HG02870 (cell line): ENCODE measurements around the gene ATOH7.
"Not testable (repeated sequence)": the region's sequence is repeated elsewhere in the genome, so short reads cannot be mapped to it uniquely, and the experiment has no call there.

Experiments used
- ATAC-seq: cut with Tn5 transposase; IDR thresholded peaks from one replicate; pipeline ENCODE4 v1.9.1; 2021; ENCODE audit warnings: mild to moderate bottlenecking, moderate library complexity; ENCODE audit not compliant: unreplicated experiment

ATOH7 gene

DNA sequence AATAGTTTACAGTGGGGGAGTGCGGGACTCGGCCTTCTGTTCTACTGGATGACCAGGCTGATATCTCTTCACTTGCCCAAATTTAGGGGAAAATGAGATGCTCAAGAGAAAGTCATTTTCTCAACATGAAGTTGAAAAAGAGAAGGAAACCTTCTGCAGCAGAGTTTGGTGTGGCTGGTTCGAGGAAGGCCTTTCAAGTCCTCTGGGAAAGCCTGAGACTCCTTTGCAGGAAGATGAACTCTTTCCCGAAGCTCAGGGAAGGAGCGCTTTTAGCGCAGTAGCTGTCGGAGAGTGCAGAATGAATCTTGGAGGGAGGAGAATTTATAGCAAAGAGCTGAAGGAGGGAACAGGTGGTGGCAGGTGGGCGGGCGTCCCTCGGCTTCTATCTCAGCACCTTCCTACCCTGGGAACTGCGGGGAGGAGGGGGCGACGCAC, at the start of gene ATOH7:
Gene ATOH7, minus strand, starts transcription at position 297 of the 435 bp plus-strand sequence. CDS start 436 bp downstream, outside the sequence.
- ATAC-seq = no peak

DNA sequence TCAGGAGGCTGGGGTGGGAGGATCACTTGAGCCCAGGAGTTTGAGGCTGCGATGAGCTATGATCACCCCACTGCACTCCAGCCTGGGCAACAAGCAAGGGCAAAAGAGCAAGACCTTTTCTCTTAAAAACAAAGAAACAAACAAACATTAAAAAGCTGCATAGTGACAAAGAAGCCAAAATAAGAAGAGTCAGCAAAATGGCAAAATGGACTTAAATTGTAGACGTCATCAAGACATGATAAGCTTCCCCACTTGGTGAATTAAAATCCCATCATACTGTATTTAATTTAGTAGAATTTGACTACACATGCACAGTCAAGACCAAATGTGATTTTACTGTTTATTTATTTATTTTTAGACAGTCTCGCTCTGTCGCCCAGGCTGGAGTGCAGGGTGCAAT, 48.8 kb upstream of the ATOH7 start:
- no peak for ATAC-seq

DNA sequence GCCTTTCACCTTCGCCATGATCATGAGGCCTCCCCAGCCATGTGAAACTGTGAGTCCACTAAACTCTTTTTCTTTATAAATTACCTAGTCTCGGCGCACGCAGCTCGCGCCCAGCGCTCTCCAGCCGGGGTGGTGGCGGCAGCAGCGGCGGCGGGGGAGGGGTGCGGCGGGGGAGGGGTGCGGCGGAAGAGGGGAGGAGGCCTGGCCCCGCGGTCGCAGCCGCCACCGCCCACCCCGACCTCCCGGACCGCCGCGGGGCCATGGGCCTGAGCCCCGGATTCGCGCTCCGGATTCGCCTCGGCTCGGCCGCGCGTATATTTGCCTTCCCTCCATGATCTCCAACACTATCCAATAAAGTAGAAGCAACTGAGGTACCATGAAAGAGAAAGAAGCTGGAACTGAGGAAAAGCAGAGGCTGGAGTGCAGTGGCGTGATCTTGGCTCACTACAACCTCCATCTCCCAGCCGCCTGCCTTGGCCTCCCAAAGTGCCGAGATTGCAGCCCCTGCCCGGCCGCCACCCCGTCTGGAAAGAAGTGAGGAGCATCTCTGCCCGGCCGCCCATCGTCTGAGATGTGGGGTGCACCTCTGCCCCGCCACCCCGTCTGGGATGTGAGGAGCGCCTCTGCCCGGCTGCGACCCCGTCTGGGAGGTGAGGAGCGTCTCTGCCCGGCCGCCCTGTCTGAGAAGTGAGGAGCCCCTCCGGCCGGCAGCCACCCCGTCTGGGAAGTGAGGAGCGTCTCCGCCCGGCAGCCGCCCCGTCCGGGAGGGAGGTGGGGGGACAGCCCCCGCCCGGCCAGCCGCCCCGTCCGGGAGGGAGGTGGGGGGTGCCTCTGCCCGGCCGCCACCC, 47.2 kb upstream of the ATOH7 start:
- not testable (repeated sequence) for ATAC-seq

DNA sequence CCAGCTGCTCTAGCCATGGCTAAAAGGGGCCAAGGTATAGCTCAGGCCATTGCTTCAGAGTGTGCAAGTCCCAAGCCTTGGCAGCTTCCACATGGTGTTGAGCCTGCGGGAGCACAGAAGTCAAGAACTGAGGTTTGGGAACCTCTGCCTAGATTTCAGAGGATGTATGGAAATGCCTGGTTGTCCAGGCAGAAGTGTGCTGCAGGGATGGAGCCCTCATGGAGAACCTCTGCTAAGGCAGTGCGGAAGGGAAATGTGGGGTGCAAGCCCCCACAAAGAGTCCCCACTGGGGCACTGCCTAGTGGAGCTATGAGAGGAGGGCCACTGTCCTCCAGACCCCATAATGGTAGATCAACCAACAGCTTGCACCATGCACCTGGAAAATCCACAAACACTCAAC, 45.9 kb upstream of the ATOH7 start:
- not testable (repeated sequence) for ATAC-seq

DNA sequence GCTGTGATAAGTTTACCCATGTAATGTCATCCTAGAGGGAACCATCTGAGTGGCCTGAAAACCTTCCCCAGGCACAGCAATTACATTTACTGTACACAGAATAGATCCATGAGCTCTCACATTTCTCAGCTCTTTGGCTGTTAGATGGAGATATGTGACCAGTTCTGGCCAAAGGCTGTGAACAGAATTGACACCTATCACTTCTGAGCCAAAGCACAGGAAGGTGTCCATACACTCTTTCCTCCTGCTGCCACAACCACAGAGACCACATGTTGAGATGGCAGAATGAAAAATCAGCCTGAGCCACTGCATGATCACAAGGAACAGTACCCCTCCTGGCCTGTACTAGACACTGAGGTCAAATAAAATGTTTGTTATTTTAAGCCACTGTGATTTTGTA, 44.3 kb upstream of the ATOH7 start:
- ATAC-seq = no peak

DNA sequence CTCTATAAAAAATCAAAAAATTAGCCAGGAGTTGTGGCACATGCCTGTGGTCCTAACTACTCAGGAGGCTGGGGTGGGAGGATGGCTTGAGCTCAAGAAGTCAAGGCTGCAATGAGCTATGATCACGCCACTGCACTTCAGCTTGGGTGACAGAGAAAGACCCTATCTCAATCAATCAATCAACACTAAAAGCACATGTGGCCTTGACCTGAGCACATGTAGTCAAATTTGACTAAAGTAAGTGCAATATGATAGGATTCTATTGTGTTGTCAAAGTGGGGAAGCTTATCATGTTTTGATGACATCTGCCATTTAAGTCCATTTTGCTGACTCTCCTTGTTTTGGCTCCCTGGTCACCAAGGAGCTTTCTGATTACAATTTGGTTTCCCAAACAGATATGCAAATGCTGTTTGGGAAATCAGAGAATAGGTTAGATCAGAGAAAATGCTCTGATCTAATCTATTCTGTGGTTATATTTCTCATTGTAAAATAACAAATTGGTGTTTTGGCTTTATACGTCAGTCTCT, 43.8 kb upstream of the ATOH7 start:
- no peak for ATAC-seq

DNA sequence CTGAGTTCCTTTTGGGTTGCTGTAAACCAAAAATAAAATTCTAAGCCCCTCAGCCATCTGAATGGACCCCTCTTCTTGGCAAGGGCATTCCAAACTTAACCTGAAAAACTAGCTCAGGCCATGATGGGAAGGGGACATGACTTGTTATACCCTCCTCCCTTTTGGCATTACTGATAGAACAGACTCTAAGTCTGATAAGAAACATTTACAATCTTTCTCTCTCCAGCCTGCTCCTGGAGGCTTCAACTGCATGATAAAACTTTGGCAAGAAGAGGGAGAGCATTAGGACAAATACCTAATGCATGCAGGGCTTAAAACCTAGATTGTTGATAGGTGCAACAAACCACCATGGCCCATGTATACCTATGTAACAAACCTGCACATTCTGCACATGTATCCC, 40.9 kb upstream of the ATOH7 start:
- no peak for ATAC-seq

DNA sequence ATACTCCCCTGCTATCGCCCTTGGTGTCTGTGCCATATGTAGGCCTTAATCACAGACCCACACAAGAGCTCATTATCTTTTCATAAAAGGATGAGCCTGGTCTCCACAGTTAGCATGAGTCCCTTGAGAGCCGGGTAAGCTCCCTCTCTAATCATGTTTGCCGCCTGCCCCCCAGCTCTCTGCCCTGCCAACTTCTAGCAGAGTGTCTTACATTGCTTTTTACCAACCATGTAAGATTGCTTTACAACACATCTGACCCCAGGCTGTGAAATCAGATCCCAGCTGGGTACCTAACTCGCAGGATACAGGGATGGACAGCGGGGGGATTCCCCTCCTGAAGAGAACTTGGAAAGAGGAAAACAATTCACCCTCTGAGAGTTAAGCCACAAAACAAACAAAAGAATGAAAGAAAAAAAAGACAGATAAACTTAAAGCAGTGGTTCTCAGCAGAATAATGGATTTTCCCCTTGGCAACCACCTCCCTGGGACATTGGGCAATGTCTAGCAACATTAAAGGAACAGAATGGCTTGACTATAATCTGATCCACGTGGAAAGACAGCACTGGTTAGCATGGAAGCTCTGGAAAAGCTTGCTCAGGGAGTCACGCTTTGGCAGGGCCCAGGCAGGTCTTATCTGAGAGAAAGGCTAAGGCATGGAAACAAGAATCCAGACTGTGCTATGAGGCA, 39.4 kb upstream of the ATOH7 start:
- ATAC-seq = no peak

DNA sequence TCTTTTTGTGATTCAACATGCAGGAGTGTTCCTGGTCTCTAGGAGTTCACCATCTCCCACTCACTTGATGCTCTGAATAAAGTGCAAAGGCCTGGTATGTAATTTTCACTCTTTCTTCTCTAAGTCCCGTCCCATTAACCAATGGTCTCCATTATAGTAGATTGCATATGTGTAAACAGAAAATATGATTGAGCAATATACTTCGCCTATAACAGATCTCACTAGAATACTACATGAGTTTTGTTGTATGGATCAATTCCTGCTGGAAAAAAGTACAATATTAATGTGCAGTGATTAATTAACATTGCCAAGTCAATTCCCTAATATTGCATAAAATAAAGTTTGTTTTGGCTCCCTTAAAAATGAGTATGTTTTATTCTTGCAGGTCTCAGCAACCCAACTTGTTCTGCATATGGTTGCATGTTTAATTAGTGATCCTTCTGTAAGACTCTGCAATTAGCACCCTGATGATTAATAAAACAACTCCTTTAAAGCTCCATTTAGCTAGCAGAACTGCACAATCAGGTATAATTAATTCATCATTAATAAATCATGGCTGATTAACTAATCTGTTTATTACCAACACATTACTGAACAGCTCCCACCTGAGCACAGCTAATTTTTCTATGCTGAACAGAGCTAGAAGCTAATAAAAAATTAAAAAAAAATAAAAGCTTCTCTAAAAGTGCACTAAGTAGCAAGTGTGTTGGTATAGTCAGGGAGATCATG, 37.8 kb upstream of the ATOH7 start:
- no peak for ATAC-seq

DNA sequence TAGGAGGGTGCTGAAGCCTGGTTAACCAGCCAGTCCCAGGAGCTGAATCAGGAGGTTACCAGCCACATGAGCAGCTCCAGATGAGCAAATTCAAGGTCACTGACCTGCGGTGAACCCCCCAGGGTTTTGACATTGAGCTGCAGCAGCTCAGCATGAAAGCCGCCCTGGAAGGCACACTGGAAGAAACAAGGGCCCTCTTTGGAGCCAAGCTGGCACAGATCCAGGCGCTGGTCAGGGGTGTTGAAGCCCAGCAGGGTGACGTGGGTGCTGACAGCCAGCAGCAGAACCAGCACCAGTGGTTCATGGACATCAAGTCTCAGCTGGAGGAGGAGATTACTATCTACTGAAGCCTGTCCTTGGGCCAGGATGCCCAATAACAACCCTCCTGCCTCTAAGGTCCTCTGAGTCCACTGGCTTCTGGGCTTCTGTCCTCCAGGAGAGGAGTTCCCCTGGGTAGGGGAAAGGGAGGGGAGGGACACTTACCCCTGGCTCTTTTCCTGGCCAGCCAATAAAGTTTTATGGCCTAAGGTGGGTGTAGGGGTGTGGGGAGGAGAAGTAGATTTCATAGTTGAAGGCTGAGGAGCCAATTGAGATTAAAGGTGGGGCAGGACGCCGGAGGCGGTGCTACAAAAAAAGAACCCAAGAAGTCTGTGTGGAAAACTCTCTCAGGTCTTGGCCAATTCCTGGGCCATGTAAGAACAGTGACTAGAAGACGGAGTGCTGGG, 29.4 kb upstream of the ATOH7 start:
- no peak for ATAC-seq

DNA sequence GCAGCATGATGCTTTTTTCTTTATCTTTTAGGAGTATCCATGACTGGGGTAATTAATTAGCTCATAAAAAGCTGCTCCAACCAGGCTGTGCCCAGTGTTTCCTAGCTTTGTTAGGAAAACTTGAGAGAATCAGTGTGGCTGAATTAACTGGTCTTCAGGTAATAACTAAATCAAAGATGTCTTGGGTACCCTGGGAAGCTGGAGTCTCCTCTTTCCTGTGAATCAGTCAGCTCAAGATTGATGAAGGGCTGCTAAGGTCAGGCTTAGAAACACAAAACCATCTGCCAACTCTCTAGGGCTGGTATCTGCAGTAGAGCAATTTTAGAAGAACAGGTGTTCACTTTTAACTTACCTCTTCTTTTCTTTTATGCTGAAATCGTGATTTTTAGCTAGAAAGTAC, 21.4 kb upstream of the ATOH7 start:
- no peak for ATAC-seq

DNA sequence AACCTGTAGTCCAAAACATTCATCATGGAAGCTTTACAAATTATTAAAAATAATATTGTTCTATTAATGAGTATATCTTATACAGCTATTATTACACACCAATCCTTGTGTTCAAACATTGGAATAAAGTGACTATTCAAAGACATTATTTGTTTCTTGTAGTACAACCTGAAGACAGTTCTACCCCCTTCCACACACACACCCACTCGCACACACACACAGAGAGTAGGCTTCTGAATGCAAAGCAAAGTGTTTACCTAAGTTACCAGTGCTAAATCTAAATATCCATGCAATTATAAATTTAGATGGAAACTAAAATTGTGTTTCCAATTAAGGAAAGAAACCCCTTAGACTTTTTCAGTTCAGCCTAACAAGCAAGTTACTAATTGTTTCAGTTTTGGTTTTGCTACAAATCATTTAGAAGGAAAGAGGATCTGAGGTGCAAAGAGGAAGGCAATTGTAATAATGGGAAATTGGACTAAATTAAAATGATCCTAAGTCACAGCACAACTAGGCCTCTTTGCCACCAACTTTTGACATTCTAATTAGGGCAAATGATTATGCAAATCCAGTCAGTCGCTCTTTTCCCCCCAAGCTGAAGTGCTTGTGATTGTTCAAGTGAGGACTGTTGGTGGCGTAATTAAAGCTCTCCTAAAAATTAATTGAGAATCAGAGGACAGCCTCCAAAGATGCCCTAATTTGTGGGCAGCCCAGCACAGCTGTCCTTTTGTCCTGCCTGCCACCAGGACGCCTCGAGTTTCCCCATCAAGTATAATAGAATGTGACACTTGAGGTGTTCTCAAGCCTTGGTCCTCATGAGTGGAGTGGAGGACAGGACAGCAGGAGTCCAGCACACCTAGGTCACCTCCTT, 19.9 kb upstream of the ATOH7 start:
- ATAC-seq = no peak

DNA sequence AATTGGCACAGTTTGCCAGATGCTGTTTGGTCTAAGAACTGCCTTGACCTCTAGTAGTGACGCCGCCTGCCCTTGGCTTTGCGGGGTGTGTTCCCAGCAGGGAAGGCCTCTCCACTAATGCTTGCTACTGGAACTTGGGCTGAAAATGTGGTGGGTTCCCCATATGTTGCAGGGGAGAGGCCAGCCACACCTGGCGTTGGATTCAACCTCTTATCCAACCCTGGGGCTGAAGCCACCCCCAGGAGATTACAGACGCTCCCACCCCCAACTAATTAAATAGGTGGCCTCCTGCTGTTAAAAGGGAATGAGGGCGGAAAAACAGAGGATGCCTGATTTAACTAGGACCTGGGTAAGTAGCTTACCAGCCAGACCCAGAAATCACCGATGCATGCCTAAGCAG, 19.2 kb upstream of the ATOH7 start:
- no peak for ATAC-seq

DNA sequence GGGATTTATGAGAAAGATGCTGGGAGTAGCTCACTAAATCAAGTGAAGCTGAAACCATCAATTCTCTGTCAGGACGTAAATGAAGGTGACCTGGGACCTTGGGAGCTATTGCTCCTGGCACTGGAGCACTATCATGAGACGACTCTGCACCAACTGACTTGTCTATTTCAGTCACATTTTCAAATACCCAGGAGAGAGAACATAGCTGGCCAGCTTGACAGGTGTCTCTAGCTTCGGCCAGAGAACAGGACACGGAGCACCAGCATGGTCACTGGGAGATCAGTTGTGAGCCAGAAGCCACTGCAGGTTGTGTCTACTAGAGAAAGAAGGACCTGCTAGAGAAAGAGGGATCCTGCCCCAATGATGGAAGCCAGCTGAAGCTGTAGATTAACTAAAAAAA, 17.4 kb upstream of the ATOH7 start:
- no peak for ATAC-seq

DNA sequence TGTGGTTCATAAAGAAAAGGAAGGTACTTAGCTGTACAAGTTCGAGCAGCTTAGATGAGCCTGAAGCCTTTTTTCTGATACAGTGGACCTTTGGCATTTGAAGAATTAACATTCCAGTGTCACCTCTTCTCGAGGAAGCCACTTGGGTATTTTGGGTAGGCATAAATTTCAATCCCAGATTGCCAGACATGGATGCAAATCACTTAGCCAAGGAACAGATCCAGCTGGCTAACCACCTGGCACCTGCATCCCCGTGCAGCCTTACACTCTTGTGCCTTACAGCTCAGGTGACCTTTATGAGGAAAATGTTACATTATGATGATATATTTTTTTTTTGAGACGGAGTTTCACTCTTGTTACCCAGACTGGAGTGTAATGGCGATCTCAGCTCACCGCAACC, 16.0 kb upstream of the ATOH7 start:
- ATAC-seq = no peak

DNA sequence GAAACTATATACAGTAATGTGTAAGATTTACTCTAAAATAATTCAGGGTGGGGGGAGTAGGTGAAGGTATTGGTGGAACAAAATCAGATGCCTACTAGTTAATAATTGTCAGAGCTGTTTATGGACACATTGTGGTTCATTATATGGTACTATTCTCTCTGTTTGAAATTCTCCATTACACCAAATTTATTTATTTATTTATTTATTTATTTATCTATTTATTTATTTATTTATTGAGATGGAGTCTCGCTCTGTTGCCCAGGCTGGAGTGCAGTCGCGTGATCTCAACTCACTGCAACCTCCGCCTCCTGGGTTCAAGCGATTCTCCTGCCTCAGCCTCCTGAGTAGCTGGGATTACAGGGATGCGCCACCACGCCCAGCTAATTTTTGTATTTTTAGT, 14.5 kb upstream of the ATOH7 start:
- not testable (repeated sequence) for ATAC-seq

DNA sequence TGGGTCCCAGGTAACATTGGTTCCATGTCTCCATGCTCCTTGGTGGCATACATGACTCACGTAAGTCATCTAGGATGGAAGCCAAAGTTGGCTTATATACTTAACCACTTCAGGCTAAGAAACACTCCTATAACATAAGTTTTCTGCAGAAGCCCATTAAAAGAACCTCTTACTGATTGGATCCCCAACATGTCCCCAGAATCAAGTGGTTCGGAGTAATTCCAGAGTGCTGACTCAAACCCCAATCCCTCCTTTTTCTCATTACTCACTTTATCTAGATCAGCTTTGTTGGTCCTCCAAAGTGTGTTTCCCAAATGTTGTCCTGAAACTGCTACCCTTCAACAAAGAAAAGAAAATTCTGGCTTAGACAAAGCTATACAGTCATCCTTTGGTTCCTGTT, 10.1 kb upstream of the ATOH7 start:
- ATAC-seq = no peak

DNA sequence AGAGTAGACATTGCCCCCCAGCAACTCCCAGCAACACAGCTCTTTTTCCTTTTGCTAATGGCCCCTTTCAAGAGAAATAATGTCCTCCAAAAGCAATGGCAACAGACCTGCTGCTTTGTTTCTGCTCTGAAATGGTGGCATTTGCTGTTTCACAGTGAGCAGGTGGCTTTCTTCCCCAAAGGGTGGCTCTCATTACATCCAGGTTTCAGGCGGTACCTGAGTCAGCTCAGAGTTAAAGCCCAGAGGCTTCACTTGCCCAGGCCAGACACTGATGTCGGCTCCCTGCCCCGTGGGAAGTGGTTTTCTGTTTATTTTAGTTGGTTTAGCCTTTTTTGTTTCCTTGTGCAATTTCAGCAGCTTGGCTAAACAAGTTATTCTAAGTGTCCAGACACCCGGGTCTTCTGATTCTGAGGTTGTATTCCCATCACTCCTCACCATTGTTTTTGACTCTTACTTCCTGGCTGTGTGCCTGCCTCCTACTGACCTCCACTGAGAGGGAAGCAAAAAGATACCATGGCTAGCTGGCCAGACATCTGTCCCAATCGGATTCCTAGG, 7.8 kb upstream of the ATOH7 start:
- no peak for ATAC-seq

DNA sequence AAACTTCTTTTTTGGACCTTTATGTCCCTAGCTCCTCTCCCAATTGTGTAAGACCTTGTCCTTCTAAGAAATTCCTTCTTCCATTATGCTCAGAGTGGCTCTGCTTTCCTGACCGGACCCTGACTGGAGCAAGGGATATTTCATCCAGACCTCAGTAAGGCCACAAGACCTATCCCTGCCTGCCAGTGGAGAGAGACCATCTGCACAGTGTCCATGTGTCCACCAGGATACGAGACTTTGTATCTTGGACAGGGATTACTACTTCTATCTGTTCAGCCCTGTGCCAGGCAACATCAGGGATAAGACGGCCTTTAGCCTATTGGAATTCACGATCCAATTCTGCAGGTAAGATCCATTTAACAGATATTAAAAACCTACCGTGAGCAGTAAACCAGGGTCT, 7.2 kb upstream of the ATOH7 start:
- ATAC-seq = no peak

DNA sequence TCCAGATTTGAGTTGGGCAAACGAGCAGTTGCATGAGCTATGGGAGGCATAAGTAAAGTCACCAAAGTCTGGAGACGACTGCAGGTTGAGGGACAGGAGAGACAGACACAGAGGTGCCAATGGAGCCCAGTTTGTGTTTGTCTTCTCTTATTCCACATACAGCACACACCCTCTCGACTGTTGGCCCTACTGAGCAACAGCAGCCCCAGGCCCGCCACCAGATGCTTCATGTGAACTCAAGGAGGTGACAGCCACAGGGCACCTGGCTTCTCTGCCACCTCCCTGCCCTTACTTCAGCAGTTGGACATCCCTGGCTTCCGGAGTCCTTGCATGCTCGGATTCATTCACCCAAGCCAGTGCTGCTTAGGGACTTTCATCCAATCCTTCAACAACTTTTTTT, 6.5 kb upstream of the ATOH7 start:
- ATAC-seq = no peak
